NCI-H2107 treated with DMSO at 0.1 percent for 48 hours (cell line): ENCODE measurements around the gene METTL27.
"Not testable (repeated sequence)": the region's sequence is repeated elsewhere in the genome, so short reads cannot be mapped to it uniquely, and the experiment has no call there.

ENCODE experiments used
- DNase-seq: peaks from one replicate; lab custom pipeline; 2025; ENCODE audit not compliant: unreplicated experiment; lab: John Stamatoyannopoulos, UW

Gene METTL27

GRCh38 chr7:73822319-73823173, 19.8 kb downstream of the METTL27 start:
- DNase-seq: no peak

- peak; percentile 17 for DNase-seq
Observed at GRCh38 chr7:73821597-73822285, 20.6 kb downstream of the METTL27 start.

- no peak for DNase-seq
Observed at GRCh38 chr7:73820013-73820412, 22.3 kb downstream of the METTL27 start.

- no peak for DNase-seq
Observed at GRCh38 chr7:73817121-73817520, 25.2 kb downstream of the METTL27 start.

- DNase-seq: no peak
Observed at GRCh38 chr7:73815436-73815835, 26.9 kb downstream of the METTL27 start.

GRCh38 chr7:73812996-73813395, 29.3 kb downstream of the METTL27 start:
- no peak for DNase-seq

- peak; percentile 9 for DNase-seq
Observed at GRCh38 chr7:73811760-73812168, 30.6 kb downstream of the METTL27 start.

GRCh38 chr7:73810998-73811360, 31.3 kb downstream of the METTL27 start:
- no peak for DNase-seq

GRCh38 chr7:73809467-73809951, 32.8 kb downstream of the METTL27 start:
- DNase-seq: no peak

- DNase-seq: no peak
Observed at GRCh38 chr7:73802459-73802858, 39.9 kb downstream of the METTL27 start.

GRCh38 chr7:73801577-73801976, 40.7 kb downstream of the METTL27 start:
- DNase-seq: no peak

GRCh38 chr7:73799282-73800141, 42.8 kb downstream of the METTL27 start:
- no peak for DNase-seq

- not testable (repeated sequence) for DNase-seq
Observed at GRCh38 chr7:73797176-73797575, 45.1 kb downstream of the METTL27 start.

- DNase-seq: not testable (repeated sequence)
Observed at GRCh38 chr7:73796656-73797055, 45.7 kb downstream of the METTL27 start.

GRCh38 chr7:73795188-73795587, 47.1 kb downstream of the METTL27 start:
- DNase-seq: not testable (repeated sequence)

GRCh38 chr7:73791170-73791690, 51.1 kb downstream of the METTL27 start:
- not testable (repeated sequence) for DNase-seq

- no peak for DNase-seq
Observed at GRCh38 chr7:73789051-73789450, 53.3 kb downstream of the METTL27 start.

- not testable (repeated sequence) for DNase-seq
Observed at GRCh38 chr7:73787786-73788048, 54.6 kb downstream of the METTL27 start.

- DNase-seq: no peak
Observed at GRCh38 chr7:73786588-73786987, 55.7 kb downstream of the METTL27 start.
